GM19239 (cell line): ENCODE measurements around the gene TAF11L13.

Source experiments
- DNase-seq: peaks from one replicate; pipeline ENCODE4 v3.0.0; 2011; ENCODE audit warnings: low spot score; ENCODE audit not compliant: insufficient read length
- FAIRE-seq: peaks from 2 replicates; lab custom pipeline; 2011; peaks lifted over from hg19 to GRCh38; lab: Jason Lieb, UNC

The TAF11L13 gene

GRCh38 chr5:17678751-17679324 is 47.0 kb downstream of the TAF11L13 start:
- DNase-seq (no peak), FAIRE-seq (no peak)

GRCh38 chr5:17679597-17680203 is 47.8 kb downstream of the TAF11L13 start:
- DNase-seq (no peak), FAIRE-seq (no peak)

- no peak for DNase-seq
- FAIRE-seq = no peak
Measured at GRCh38 chr5:17680737-17681136, 48.8 kb downstream of the TAF11L13 start.
